Measurements from ENCODE around the gene BRINP3.
"Not testable (repeated sequence)": the region's sequence is repeated elsewhere in the genome, so short reads cannot be mapped to it uniquely, and the experiment has no call there.

BRINP3 gene

GRCh38 chr1:190129366-190129765, 348.3 kb downstream of the BRINP3 start (continued):
- TF ChIP-seq PATZ1 (tag by site-specific recombination; IDR thresholded peaks at IDR 0.05) = no peak
- no peak for TF ChIP-seq KLF16 (tag by site-specific recombination; IDR thresholded peaks at IDR 0.05)
- TF ChIP-seq ZFP69B (tag by site-specific recombination; IDR thresholded peaks at IDR 0.05) = no peak
- no peak for TF ChIP-seq ZNF157 (tag by site-specific recombination; IDR thresholded peaks at IDR 0.05)
- TF ChIP-seq ZBTB1 (tag by site-specific recombination; IDR thresholded peaks at IDR 0.05) = no peak
- TF ChIP-seq ZNF670 (tag by site-specific recombination; IDR thresholded peaks at IDR 0.05; ENCODE audit: low read depth) = no peak
- no peak for TF ChIP-seq EGR2 (tag by site-specific recombination; IDR thresholded peaks at IDR 0.05; ENCODE audit: low read depth)
- no peak for TF ChIP-seq CTCF (tag by site-specific recombination; IDR thresholded peaks at IDR 0.05)
- no peak for TF ChIP-seq ZNF791 (tag by site-specific recombination; IDR thresholded peaks at IDR 0.05)

GRCh38 chr1:190126728-190127127, 350.9 kb downstream of the BRINP3 start:
- ChIA-PET CTCF (no interaction called here), POLR2A (no interaction called here)
- no peak for TF ChIP-seq ZBTB49 (tag by site-specific recombination; IDR thresholded peaks at IDR 0.05; ENCODE audit: low read depth)
- H3K4me1 ChIP-seq (ENCODE audit: control insufficient read depth, insufficient read depth, low read length) = no peaks in the 10 kb centered on the region
- H3K36me3 ChIP-seq (ENCODE audit: control insufficient read depth in 2 of 2, insufficient read depth in 1 of 2, low read length in 2 of 2) = no peaks in the 10 kb centered on the region
- H3K27ac ChIP-seq (ENCODE audit: extremely low read depth, low read depth, low read length) = no peak overlapping the region
- no peak overlapping the region for H3K4me3 ChIP-seq (ENCODE audit: low read depth, low read length)
- H3K9me3 ChIP-seq (ENCODE audit: control insufficient read depth, insufficient read depth, low read depth, low read length) = no peaks in the 10 kb centered on the region

- ChIA-PET CTCF (no interaction called here), POLR2A (no interaction called here)
- no peaks in the 10 kb centered on the region for H3K4me1 ChIP-seq (ENCODE audit: control insufficient read depth, insufficient read depth, low read length)
- H3K4me3 ChIP-seq (ENCODE audit: low read depth, low read length) = no peak overlapping the region
- H3K9me3 ChIP-seq (ENCODE audit: control insufficient read depth, insufficient read depth, low read depth, low read length) = no peaks in the 10 kb centered on the region
- no peak overlapping the region for H3K27ac ChIP-seq (ENCODE audit: extremely low read depth, low read depth, low read length)
- TF ChIP-seq ZNF311 (tag by site-specific recombination; IDR thresholded peaks at IDR 0.05; ENCODE audit: borderline replicate concordance) (no peak), ZNF596 (tag by site-specific recombination; IDR thresholded peaks at IDR 0.05) (no peak), EGR2 (tag by site-specific recombination; IDR thresholded peaks at IDR 0.05; ENCODE audit: low read depth) (no peak), ZNF529 (tag by site-specific recombination; IDR thresholded peaks at IDR 0.05; ENCODE audit: insufficient replicate concordance) (no peak), ZSCAN30 (tag by site-specific recombination; IDR thresholded peaks at IDR 0.05) (no peak), ZNF16 (tag by site-specific recombination; IDR thresholded peaks at IDR 0.05; ENCODE audit: low read depth) (no peak), ZNF140 (tag by site-specific recombination; IDR thresholded peaks at IDR 0.05) (no peak), ZNF324 (tag by site-specific recombination; IDR thresholded peaks at IDR 0.05) (no peak), HIC1 (tag by site-specific recombination; IDR thresholded peaks at IDR 0.05) (no peak), GLI2 (tag by site-specific recombination; IDR thresholded peaks at IDR 0.05; ENCODE audit: borderline replicate concordance, low read depth) (no peak), CTCF (tag by site-specific recombination; IDR thresholded peaks at IDR 0.05) (no peak), ZFHX2 (tag by site-specific recombination; conservative IDR thresholded peaks at IDR 0.05) (no peak), ZNF843 (tag by site-specific recombination; IDR thresholded peaks at IDR 0.05) (no peak)
- H3K36me3 ChIP-seq (ENCODE audit: control insufficient read depth in 2 of 2, insufficient read depth in 1 of 2, low read length in 2 of 2) = no peaks in the 10 kb centered on the region
Measured at GRCh38 chr1:190124068-190124467, 353.6 kb downstream of the BRINP3 start.

GRCh38 chr1:190120564-190120963, 357.1 kb downstream of the BRINP3 start:
- H3K27ac ChIP-seq (ENCODE audit: extremely low read depth, low read depth, low read length); CTCF ChIA-PET; H3K4me1 ChIP-seq (ENCODE audit: control insufficient read depth, insufficient read depth, low read length); POLR2A ChIA-PET; H3K9me3 ChIP-seq (ENCODE audit: control insufficient read depth, insufficient read depth, low read depth, low read length); H3K36me3 ChIP-seq (ENCODE audit: control insufficient read depth in 2 of 2, insufficient read depth in 1 of 2, low read length in 2 of 2); H3K4me3 ChIP-seq (ENCODE audit: low read depth, low read length): not testable (repeated sequence)

Measured in HEK293 (cell line).